Memory B cell (primary cell): ENCODE measurements around the gene MSL1.
A peak's percentile ranks its signal among the peaks of the same experiment; 100 is the strongest.

ENCODE experiments used
- ATAC-seq: fragments of 150-1000 bp; cut with Tn5 transposase; 2 replicates; pipeline ENCODE4 v1.10.0; 2021; ENCODE audit warnings: low read depth, mild to moderate bottlenecking, moderate library complexity
- DNase-seq, 2 donors: peaks; one replicate each; pipeline ENCODE4 v3.0.0; 2022; ENCODE audit warnings: low spot score in 2 of 2
- H3K27ac Mint-ChIP-seq: one replicate; pipeline ENCODE4 v1.8.0; 2022; ENCODE audit warnings: mild to moderate bottlenecking, moderate library complexity, mixed read lengths
- H3K27me3 Mint-ChIP-seq: one replicate; pipeline ENCODE4 v1.8.0; 2022; ENCODE audit warnings: mixed read lengths
- H3K36me3 Mint-ChIP-seq: one replicate; pipeline ENCODE4 v1.8.0; 2022; ENCODE audit warnings: mild to moderate bottlenecking, mixed read lengths
- H3K4me1 Mint-ChIP-seq: one replicate; pipeline ENCODE4 v1.8.0; 2022; ENCODE audit warnings: mixed read lengths
- H3K4me3 Mint-ChIP-seq: one replicate; pipeline ENCODE4 v1.8.0; 2022; ENCODE audit warnings: mild to moderate bottlenecking, moderate library complexity, mixed read lengths
- H3K9me3 Mint-ChIP-seq: one replicate; pipeline ENCODE4 v1.8.0; 2022; ENCODE audit warnings: mixed read lengths

MSL1 gene

DNA sequence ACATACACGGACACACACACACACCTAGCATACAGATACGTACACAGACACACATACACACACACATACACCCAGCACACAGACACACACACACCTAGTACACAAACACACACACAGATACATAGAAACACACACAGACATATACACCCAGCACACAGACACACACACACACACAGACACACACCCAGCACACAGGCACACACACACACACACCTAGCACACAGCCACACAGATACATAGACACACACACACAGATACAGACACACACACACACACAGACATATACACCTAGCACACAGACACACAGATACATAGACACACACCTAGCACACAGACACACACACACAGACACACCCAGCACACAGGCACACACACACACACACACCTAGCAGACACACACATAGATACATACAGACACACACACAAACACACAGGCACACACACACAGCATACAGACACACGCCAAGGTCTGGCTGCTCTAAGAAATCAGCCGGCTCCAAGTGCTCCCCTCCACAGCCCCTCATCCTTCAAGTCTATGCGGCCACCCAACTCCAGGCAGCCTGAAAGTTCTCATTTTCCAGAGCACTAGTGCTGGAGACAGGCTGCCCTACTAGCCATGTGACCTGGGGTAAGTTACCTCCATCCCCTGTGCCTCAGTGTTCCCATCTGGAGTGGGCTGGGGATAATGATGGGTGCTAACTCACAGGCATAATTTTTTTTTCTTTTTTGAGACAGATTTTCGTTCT is 34.5 kb upstream of the MSL1 start:
- H3K36me3 Mint-ChIP-seq = peaks cover 26% of the 10 kb centered on the region
- H3K9me3 Mint-ChIP-seq = no peaks in the 10 kb centered on the region
- H3K27ac Mint-ChIP-seq = peak overlapping the region; percentile 14
- DNase-seq (no peak), ATAC-seq (no peak)
- no peak overlapping the region for H3K4me3 Mint-ChIP-seq
- peaks cover 6% of the 10 kb centered on the region for H3K4me1 Mint-ChIP-seq
- H3K27me3 Mint-ChIP-seq = no peaks in the 10 kb centered on the region

DNA sequence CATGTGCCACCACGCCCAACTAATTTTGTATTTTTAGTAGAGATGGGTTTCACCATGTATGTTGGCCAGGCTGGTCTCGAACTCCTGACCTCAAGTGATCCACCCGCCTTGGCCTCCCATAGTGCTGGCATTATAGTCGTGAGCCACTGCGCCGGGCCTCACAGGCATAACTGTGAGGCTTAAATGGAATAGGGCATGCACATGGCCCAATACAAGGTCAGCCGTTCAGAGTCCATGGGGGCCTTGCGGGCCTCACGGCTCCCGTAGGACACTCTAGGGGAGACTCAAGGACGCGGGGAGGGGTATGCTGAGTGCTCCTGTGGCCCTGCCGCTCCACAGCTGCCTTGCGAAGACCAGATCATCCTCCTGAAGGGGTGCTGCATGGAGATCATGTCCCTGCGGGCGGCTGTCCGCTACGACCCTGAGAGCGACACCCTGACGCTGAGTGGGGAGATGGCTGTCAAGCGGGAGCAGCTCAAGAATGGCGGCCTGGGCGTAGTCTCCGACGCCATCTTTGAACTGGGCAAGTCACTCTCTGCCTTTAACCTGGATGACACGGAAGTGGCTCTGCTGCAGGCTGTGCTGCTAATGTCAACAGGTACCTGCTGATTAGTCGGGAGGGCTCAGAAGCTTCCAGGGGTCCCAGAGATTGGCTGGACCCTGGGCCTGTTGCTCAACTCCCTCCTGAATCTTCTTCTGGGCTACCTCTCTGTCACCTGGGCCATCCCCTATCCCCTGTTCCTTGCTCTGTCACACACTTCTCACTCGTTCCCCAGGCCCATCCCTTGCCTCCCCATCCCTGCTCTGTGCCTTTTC is 33.7 kb upstream of the MSL1 start:
- Mint-ChIP-seq H3K4me3 (no peak overlapping the region), H3K27ac (peak overlapping the region; percentile 30), H3K9me3 (no peaks in the 10 kb centered on the region), H3K27me3 (no peaks in the 10 kb centered on the region), H3K4me1 (peaks cover 6% of the 10 kb centered on the region), H3K36me3 (peaks cover 26% of the 10 kb centered on the region)
- ATAC-seq = no peak
- DNase-seq = no peak

DNA sequence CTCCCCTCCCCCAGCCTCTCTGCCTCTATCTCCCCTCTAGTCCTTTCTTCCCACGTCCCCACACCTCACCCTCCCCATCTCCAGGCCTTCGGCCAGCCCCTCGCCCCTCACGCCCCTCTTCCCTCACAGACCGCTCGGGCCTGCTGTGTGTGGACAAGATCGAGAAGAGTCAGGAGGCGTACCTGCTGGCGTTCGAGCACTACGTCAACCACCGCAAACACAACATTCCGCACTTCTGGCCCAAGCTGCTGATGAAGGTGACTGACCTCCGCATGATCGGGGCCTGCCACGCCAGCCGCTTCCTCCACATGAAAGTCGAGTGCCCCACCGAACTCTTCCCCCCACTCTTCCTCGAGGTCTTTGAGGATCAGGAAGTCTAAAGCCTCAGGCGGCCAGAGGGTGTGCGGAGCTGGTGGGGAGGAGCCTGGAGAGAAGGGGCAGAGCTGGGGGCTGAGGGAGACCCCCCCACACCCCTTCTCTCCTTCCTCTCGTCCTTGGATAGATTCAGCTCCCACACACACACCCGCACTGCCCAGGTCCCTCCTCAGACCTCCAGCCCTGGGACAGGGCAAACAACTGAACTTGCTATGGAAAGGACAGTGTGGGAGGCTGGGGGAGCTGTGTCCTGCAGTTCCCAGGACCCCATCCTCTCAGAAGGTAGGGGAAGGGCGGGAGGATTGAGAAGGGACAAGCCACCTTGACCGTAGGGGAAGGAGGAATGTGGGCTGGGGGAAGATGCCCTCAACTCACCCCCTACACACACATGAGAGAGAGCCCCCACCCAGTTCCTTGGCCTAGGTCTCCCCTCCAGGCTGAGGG is 32.5 kb upstream of the MSL1 start:
- no peak overlapping the region for H3K4me3 Mint-ChIP-seq
- H3K27ac Mint-ChIP-seq = no peak overlapping the region
- no peaks in the 10 kb centered on the region for H3K27me3 Mint-ChIP-seq
- peaks cover 31% of the 10 kb centered on the region for H3K36me3 Mint-ChIP-seq
- DNase-seq = no peak
- no peak for ATAC-seq
- peaks cover 10% of the 10 kb centered on the region for H3K4me1 Mint-ChIP-seq
- no peaks in the 10 kb centered on the region for H3K9me3 Mint-ChIP-seq

DNA sequence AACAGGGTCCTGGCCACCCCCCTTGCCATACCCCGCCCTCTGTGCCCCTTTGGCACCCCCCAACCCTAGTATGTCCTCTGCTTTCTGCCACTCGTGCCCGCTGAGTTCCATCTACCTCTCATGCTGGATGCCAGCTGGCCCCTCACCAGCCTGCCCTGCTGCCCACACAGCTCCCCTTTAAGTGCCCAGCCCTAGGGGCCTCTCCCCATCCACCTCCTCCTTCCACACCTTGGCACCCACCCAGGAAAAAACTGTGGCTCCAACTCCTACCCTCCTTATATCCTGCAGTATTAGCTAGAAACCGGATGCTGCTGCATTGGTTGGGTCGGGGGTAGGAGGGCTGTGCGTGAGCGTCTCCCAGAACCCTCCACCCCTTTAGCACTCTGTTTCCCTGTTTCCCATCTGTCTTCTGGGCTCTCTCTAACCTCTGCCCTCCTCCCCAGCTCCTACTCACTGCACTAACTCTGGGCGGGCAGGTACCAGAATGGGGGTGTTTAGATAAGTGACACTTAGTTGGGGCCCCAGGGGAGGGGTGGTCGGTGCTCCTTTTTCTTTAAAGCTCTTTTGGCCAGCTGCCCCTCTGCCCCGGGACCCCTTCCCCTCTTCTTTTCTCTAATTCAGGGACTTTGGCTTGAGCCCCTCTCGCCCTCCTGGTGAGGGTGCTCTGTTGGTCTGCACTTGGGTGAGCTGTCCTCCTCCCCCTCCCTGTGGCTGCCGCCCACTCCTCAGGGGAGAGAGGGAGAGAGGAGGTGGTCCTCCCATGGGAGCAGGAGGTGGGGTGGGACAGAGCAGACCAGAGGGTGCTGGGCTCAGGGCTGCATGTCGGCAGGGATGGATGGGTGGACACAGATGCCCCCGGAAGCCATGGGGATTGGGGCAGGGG is 31.3 kb upstream of the MSL1 start:
- DNase-seq = no peak
- Mint-ChIP-seq H3K27me3 (no peaks in the 10 kb centered on the region), H3K4me3 (no peak overlapping the region), H3K9me3 (no peaks in the 10 kb centered on the region), H3K36me3 (peaks cover 27% of the 10 kb centered on the region), H3K4me1 (peaks cover 13% of the 10 kb centered on the region), H3K27ac (no peak overlapping the region)
- no peak for ATAC-seq

DNA sequence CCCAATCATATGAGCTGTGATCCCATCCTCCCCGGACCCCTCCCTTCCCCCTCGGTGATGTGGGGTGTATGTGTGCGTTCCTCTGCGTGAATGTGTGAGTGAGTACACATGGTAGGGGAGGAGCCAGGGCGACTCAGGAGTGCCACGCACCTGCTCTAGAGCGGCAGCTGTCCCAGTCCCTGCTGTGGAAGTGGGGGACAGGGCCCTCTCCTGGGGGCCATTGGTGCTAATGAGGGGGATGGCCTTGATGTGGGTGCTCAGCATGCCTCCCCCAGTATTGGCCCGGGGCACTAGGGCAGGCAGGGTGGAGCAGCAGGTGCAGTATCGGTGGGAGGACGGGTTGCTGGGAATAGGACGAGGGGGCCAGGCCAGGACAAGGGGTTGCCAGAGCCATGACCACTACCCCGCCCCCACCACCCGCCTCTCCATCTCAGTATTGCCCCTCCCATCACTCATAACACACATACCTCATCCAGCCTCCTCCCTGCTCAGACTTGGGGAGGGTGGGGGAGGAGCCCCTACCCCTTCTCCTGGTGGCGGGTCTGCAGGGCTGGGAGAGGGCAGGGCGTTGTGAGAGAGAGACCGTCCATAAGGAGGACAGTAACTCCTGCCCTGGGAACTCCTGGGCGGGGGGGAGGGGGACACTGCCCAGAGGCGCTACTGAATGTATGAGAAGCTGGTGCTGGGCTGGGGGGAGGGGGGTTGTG is 29.9 kb upstream of the MSL1 start:
- no peak for ATAC-seq
- Mint-ChIP-seq H3K36me3 (peaks cover 33% of the 10 kb centered on the region), H3K9me3 (no peaks in the 10 kb centered on the region), H3K27me3 (no peaks in the 10 kb centered on the region), H3K4me1 (peaks cover 25% of the 10 kb centered on the region), H3K4me3 (no peak overlapping the region), H3K27ac (peak overlapping the region; percentile 28)
- no peak for DNase-seq

DNA sequence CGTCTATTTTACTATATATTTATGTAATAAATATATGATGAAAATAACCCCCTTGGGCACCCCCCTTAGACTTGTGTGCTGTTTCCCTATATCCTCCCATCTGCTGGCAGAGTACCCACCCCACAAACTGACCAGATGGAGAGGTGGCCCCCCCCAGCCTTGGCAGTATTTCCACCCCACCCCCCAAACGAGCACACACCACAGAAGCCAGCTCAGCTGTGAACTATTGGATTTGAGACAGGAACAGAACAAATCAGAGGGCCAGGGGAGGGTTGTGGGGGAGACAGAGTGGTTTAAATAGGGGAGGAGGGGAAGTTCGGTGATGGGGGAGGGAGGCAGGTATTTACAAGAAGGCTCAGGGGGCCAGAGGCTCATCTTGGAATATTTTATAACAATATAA is 29.2 kb upstream of the MSL1 start:
- ATAC-seq (no peak), DNase-seq (no peak)
- Mint-ChIP-seq H3K9me3 (no peaks in the 10 kb centered on the region), H3K4me1 (peaks cover 28% of the 10 kb centered on the region), H3K36me3 (peaks cover 32% of the 10 kb centered on the region), H3K27ac (peak overlapping the region; percentile 40), H3K27me3 (no peaks in the 10 kb centered on the region), H3K4me3 (no peak overlapping the region)

DNA sequence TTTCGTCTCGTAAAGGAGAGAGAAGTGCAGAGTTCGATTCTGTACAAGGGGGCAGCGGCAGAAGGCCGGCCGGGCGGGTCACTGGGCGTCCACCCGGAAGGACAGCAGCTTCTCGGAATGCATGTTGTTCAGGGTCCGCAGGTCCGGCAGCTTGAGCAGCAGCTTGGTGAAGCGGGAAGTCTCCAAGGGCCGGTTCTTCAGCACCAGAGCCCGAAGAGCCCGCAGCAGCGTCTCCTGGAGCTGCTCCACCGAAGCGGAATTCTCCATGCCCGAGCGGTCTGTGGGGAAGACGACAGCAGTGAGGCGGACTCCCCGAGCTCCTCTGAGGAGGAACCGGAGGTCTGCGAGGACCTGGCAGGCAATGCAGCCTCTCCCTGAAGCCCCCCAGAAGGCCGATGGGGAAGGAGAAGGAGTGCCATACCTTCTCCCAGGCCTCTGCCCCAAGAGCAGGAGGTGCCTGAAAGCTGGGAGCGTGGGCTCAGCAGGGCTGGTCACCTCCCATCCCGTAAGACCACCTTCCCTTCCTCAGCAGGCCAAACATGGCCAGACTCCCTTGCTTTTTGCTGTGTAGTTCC is 28.7 kb upstream of the MSL1 start:
- Mint-ChIP-seq H3K4me1 (peaks cover 31% of the 10 kb centered on the region), H3K36me3 (peaks cover 32% of the 10 kb centered on the region), H3K27ac (no peak overlapping the region), H3K27me3 (no peaks in the 10 kb centered on the region), H3K4me3 (no peak overlapping the region), H3K9me3 (no peaks in the 10 kb centered on the region)
- no peak for ATAC-seq
- no peak for DNase-seq

DNA sequence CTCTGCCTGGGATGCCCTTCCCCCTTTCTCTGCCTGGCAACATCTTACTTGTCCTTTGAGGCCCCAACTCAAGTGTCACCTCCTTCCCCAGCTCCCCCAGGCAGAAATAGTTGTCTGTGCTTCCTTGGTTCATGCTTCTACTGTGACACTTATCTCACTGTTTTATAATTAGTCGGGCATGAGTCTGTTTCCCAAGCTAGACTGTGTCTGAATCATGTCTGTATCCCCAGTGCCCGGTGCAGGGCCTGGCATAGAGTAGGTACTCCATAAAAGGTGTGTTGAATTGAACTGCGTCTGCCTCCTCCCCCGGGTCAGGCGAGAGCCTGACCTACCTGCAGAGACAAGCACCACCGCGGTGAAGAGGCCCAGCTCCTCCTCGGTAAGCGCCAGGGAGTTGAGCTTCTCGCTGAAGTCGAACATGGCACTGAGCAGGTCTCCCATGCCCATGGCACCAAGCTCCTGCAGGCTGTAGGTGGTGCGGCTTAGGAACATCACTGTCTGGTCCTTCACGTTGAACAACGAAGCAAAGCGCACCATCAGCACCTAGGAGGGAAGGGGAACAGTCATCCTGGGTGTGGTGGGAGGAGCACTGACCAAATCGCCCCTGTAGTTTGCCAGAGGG is 28.1 kb upstream of the MSL1 start:
- Mint-ChIP-seq H3K36me3 (peaks cover 28% of the 10 kb centered on the region), H3K27me3 (no peaks in the 10 kb centered on the region), H3K4me3 (no peak overlapping the region), H3K9me3 (no peaks in the 10 kb centered on the region), H3K4me1 (peaks cover 37% of the 10 kb centered on the region), H3K27ac (peak overlapping the region; percentile 67)
- DNase-seq (no peak), ATAC-seq (no peak)

DNA sequence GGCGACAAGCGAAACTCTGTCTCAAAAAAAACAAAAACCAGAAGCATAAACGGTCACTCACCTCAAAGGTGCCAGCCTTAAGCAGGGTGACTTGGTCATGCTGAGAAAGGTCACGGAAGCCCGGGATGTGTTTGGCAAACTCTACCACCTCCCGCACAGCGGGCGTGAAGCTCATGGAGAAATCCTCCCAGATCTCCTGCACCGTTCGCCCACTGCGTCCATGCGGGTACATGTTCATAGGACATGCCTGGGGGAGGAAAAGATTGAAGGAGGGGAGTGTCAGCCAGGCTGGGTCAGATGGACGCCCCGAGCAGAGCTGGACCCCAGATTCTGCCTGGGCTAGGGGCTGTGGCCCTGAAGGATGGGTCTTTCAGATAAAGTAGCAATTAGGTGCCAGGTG is 26.9 kb upstream of the MSL1 start:
- ATAC-seq (no peak), DNase-seq (no peak)
- Mint-ChIP-seq H3K27me3 (no peaks in the 10 kb centered on the region), H3K36me3 (peaks cover 20% of the 10 kb centered on the region), H3K27ac (peak overlapping the region; percentile 96), H3K4me3 (no peak overlapping the region), H3K4me1 (peaks cover 46% of the 10 kb centered on the region), H3K9me3 (no peaks in the 10 kb centered on the region)

DNA sequence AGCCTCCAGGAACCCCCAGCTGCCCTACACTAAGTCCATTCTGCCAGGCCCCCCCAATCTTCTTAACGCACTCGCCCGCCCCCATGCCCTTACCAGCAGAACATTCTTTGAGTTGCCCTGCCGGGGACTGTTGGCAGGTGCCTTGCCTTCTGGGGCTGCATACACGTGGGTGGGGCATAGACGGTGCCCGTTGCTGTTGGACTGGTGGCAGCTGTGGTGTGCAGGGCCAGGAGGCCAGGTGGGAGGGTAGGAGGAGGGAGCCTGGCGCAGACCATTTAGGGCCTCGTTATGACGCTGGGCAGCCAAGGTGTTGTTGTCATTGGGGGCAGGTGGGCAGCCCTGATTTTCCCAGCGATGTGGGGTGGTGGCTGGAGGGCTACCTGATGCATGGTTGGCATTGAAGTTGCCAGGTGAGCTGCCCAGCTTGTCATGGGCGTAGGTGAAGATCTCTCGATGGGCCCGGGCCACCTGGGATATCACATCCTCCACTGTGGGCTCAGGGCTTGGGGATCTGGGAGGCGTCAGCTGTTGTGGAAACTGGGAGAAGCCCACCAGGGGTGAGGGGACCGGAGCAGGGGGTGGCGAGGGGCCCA is 26.3 kb upstream of the MSL1 start:
- Mint-ChIP-seq H3K36me3 (peaks cover 20% of the 10 kb centered on the region), H3K9me3 (no peaks in the 10 kb centered on the region), H3K27ac (peak overlapping the region; percentile 96), H3K4me1 (peaks cover 49% of the 10 kb centered on the region), H3K4me3 (peak overlapping the region; percentile 71), H3K27me3 (no peaks in the 10 kb centered on the region)
- no peak for ATAC-seq
- DNase-seq = no peak

DNA sequence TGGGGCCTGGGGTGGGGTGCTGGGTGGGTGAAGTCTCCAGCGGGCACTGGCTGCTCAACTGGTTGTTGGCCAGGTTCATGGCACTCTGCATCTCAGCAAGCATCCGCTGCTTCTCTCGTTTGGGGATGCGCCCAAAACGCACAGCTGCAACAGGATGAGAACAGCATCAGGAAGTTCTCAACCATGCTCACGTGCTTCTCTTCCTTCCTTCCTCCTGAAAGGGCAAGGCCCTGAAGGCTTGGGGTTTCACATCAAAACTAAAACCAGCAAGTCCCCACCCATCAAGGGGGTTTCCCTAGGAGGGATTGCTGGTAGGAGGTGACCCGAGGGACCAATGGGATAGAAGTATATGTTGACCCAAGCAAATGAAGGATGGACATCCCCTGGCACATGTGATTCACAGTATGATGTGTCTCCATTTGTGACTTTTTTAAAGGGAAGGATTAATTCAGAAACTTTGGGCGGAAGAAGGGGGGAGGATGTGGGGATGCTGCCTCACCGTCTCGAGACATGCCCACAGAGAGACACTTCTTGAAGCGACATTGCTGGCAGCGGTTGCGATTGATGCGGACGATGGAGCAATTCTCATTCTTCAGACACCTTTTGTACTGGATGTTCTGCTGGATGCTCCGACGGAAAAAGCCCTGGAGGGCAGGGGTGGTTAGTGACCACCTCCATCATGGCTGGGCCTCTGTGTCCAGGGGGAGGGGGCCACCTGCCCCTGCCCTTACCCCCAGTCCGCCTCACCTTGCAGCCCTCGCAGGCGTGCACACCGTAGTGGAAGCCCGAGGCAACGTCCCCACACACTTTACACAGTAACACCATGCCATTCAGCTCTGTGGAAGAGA is 25.6 kb upstream of the MSL1 start:
- H3K9me3 Mint-ChIP-seq = no peaks in the 10 kb centered on the region
- peak overlapping the region; percentile 71 for H3K4me3 Mint-ChIP-seq
- ATAC-seq (peak; percentile 65), DNase-seq (peak; percentile 63 to 83)
- H3K27me3 Mint-ChIP-seq = no peaks in the 10 kb centered on the region
- peak overlapping the region; percentile 96 for H3K27ac Mint-ChIP-seq
- H3K4me1 Mint-ChIP-seq = peaks cover 56% of the 10 kb centered on the region
- peaks cover 20% of the 10 kb centered on the region for H3K36me3 Mint-ChIP-seq
